GM18951 (cell line): ENCODE measurements around the gene LHFPL5.

Experiments
- POLR2A ChIP-seq: IDR thresholded peaks from 4 replicates; pipeline ENCODE4 v1.6.1; 2011; ENCODE audit warnings: mild to moderate bottlenecking; ENCODE audit not compliant: insufficient read length, insufficient read depth; ENCODE audit errors: extremely low read depth
- in situ Hi-C: fragments of 300-500 bp; cut with MboI; formaldehyde crosslinking; loops from one replicate; pipeline ENCODE4 v1.12.0; 2022; ENCODE audit warnings: low sequenced_read_pairs, mixed read lengths, inconsistent platforms; ENCODE audit not compliant: unreplicated experiment

LHFPL5 gene

DNA sequence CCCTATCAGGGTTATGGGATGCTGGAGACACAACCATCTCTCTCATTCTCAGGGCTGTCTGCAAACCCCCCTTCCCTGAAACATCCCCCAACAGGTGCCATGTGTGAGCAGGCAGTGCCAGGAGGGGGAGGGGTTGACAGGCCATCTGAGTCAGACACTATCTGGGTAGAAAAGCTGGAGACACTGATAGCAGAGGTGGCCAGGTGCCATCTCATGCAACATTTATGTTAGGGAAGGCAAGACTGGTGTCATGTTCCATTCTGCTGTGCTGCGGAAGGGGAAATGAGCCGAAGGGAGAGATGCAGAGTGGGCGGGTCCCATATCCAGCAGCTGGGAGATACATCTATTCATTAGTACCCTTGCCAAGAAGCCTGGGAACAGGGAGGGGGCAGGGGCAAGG is 3.5 kb downstream of the LHFPL5 start:
- TF ChIP-seq POLR2A: no peak

DNA sequence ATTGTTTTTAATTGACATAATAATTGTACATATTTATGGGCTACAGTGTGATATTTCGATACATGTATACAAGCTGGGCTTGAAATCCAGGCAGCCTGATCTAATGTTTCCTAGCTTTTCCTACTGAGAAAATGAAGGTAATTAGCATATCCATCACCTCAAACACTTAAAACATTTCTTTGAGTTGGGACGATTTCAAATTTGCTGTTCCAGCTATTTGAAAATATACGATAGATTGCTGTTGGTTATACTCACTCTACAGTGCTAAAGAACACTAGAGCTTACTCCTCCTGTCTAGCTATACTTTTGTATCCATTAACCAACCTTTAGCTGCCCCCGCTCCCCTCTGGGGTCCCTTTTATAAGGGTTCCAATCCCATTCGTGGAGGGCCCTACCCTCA is 4.7 kb downstream of the LHFPL5 start:
- in situ Hi-C loops: no loop called here
- TF ChIP-seq POLR2A: no peak

More for the DNA sequence above, 3.5 kb downstream of the LHFPL5 start:
- in situ Hi-C loops: no loop called here

DNA sequence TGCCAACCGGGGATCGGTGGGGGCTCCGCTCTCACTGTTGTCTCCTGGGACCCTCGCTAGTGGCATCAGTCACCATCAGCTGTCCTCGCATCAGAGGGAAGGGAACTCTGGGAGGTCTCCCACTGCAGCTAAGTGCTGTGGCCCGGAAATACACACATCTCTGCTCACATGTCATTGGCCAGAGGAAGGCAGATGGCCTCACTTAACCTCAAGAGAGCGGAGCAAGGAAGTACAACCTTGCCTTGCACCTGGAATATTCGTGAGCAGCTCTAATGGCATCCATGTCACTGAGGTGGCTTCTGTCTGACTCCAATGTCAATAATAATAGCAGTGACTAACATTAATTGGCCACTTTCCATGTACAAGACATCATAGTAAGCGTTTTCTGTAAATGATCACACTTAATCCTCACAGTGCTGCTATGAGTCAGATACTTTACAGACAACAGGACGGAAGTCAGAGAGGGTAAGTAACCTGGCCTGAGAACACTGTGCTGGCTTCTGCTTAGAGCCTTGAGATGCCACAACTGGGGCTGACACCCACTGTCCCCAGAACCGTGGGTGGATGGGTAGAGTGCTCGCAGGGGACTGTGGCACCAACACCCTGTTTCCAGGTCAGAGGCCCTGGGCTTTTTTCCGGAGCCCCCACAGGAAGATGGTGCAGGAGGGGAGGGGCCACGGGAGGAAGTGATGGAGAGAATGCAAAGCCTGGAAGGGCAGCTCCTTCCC is 6.0 kb downstream of the LHFPL5 start:
- no peak for TF ChIP-seq POLR2A
- in situ Hi-C loops: no loop called here

DNA sequence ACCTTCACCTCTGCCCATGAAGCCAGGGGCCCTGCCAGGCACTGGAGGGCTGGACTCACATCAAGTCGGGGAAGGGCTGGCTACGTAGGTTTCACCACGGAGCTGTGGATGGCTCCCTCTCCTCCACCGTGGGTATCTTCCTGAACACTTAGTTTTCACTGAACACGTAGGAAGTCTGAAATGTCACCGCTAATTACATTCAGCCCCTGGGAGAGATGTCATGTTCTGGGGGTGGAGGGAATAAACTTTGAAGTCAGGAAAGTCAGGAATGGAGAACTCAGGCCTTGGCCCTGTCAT is 6.5 kb downstream of the LHFPL5 start:
- TF ChIP-seq POLR2A: no peak
- in situ Hi-C loops: no loop called here

- TF ChIP-seq POLR2A: no peak
- in situ Hi-C loops: no loop called here
Measured at GRCh38 chr6:35817515-35817914, 12.4 kb downstream of the LHFPL5 start.

DNA sequence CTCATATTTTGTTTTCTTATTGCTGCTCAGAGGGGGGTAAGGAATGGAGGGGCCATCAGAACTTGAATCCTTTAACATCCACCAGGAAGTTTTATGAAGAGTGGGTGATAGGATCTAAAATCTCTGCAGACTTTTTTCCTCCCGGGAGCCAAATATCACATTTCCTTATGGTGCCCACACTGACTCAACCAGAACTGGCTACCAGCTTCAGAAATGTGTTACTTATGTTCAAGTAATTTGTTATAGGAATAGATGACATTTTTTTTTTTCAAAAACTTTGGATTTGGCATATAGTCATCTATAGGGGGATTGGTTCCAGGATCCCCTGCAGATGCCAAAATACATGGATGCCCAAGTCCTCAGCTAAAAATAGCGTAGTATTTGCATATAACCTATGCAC is 18.4 kb downstream of the LHFPL5 start:
- in situ Hi-C loops: no loop called here
- no peak for TF ChIP-seq POLR2A

DNA sequence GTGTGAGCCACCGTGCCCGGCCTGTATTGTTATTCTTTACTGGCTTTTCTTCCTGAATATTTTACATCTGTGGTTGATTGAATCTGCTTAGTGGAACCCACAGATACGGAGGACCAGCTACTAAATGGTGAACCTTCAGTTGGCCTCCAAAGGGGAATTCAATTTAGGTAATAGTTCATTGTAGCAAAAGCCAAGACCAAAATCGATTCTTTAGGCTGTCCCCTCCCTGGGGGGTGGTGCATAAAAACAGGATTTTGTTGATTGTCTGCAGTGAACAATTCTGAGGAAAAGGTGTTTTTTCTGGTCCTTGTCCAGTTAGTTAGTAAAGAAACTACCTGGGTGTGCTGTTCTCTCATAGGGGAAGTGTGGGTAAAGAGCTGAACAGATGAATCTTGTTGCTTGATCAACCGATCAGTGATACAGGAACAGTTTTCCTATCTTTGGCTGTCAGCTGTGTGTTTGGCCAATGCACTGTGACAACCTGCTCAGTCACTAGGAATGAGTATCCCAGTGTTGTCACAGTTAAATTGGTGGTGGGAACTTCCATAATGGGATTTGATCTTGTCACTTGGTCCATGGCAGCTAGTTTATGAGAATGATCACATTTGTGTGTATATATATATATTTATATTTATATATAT is 19.5 kb downstream of the LHFPL5 start:
- in situ Hi-C loops: no loop called here

DNA sequence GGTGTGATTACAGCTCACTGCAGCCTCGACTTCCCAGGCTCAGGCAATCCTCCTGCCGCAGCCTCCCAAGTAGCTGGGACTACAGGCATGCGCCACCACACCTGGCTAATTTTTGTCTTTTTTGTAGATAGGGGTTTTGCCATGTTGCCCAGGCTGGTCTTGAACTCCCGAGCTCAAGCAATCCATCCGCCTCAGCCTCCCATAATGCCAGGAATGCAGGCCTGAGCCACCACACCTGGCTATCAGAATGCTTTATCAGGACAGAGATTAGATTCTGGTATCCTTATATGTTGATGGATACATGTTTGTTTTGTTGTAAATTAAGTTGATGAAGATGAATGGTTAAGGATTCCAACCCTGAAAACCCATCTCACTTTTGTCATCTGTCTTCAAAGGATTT is 24.2 kb downstream of the LHFPL5 start:
- in situ Hi-C loops: no loop called here
- no peak for TF ChIP-seq POLR2A

More for the DNA sequence above, 19.5 kb downstream of the LHFPL5 start:
- no peak for TF ChIP-seq POLR2A

DNA sequence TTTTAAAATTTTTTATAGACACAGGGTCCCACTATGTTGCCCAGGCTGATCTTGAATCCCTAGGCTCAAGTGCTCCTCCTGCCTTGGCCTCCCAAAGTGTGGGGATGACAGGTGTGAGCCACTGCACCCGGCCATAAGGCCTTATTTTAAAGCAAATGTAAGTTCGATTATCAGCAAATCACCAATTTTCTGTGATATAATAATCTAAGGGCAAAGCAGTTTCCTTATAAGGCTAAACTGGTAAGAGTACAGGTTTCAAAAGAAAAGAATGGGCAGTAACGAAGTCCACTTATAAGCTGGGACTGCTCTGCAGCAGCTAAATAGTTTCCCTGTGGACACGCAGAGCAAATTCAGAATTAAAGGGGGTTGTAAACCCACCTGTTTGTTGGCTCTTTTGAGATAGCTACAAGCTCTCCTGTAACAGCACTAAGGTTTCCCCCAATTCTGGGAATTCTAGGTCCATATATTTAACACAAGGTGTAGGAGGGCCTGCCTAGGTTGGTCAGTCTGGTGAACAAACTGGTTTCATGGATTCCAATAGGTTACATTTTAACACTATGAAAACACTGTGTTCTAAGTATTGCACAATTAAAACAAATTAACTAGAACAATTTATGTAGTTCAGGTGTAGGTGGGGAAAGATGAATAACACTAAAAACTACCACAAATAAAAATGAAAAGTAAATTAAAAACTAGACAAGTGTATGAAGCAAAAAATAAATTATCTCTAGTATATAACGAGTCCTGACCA is 26.3 kb downstream of the LHFPL5 start:
- in situ Hi-C loops: no loop called here
- no peak for TF ChIP-seq POLR2A

GRCh38 chr6:35833536-35833935 is 28.4 kb downstream of the LHFPL5 start:
- TF ChIP-seq POLR2A: no peak
- in situ Hi-C loops: no loop called here

DNA sequence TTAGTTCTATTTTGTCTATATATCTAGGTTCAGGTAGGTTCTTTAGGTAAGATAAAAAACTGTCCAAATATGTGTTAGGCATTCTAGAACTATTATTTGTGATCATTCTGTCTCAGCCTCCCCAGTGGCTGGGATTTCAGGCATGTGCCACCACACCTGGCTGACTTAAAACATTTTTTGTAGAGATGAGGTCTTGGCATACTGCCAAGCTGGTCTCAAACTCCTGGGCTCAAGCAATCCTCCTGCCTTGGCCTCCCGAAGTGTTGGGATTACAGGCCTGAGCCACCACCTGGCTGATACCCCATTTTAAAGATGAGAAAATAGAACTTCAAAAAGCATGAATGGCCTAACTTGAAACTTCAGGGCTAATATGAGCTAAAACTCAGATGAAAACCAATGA is 33.9 kb downstream of the LHFPL5 start:
- in situ Hi-C loops: no loop called here
- TF ChIP-seq POLR2A: no peak

DNA sequence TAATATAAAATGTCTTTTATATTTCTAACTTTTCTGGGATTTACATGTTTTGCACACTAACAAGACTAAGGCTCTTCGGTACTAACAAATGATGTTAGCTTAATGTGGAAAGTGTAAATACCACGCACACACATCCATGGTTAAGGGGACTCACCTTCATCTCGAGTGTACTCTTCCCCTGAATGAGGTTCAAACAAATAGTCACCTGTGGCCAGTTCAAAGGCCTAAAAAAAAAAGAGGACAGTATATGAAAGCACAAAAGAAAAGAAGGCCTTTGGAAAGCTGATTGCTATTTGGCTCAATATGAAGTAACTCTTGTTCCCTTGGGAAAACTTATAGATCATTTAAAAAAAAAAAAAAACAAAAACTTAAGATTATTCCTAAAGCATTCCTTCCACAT is 37.2 kb downstream of the LHFPL5 start:
- no peak for TF ChIP-seq POLR2A
- in situ Hi-C loops: no loop called here

- in situ Hi-C loops: no loop called here
Measured at GRCh38 chr6:35844290-35844689, 39.1 kb downstream of the LHFPL5 start.

DNA sequence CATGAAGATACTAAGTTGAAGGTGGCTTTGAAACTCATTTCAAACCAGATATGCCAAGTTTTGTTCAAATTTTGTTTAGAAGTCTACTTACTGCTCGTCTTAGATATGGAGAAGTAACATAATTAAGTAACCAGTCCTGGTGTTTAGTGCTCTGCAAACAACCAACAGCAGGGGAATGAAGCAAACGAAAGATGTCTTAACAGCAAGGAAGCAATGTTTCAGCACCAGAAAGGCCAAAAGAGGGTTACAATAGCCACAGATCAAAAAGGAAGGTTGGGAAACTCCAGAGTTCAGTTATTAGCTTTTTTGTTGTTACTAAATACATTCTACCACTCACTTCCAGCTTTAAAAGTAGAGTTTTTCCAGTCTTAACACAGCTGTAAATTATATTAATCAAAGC is 45.1 kb downstream of the LHFPL5 start:
- TF ChIP-seq POLR2A: no peak
- in situ Hi-C loops: no loop called here

More at GRCh38 chr6:35844290-35844689, 39.1 kb downstream of the LHFPL5 start:
- no peak for TF ChIP-seq POLR2A
